WTC11 (cell line): Measurements from ENCODE around the gene LCAT. TPM values are rescaled to one million over a fixed set of nuclear protein-coding genes. Genes with fewer than 3 reads are reported as not detected.
A peak's percentile ranks its signal among the peaks of the same experiment; 100 is the strongest.

Experiments used
- ATAC-seq: fragments of 200-7000 bp; cut with Tn5 transposase; 2 replicates; pipeline ENCODE4 v1.10.0; 2021; ENCODE audit warnings: mild to moderate bottlenecking, moderate library complexity
- CTCF ChIA-PET: fragments of 300-600 bp; sonication (Branson Sonifier 250); formaldehyde crosslinking; loops from one replicate; lab custom pipeline; 2021; ENCODE audit warnings: antibody characterized with exemption; lab: Charles Lee
- POLR2A ChIA-PET: fragments of 350-600 bp; sonication (Branson Sonifier 250); formaldehyde crosslinking; loops from one replicate; lab custom pipeline; 2021; ENCODE audit warnings: antibody characterized with exemption; lab: Charles Lee
- DNase-seq: peaks from one replicate; pipeline ENCODE4 v3.0.0; 2021; ENCODE audit warnings: low spot score
- H3K27ac Mint-ChIP-seq: 2 replicates; pipeline ENCODE4 v1.8.0; 2021; ENCODE audit warnings: mixed read lengths
- H3K27me3 Mint-ChIP-seq: 2 replicates; pipeline ENCODE4 v1.8.0; 2021; ENCODE audit warnings: low read depth, mild to moderate bottlenecking, moderate library complexity, mixed read lengths
- H3K36me3 Mint-ChIP-seq: 2 replicates; pipeline ENCODE4 v1.8.0; 2021; ENCODE audit warnings: mixed read lengths
- H3K4me1 Mint-ChIP-seq: 2 replicates; pipeline ENCODE4 v1.8.0; 2022; ENCODE audit warnings: mixed read lengths
- H3K4me3 Mint-ChIP-seq: 2 replicates; pipeline ENCODE4 v1.8.0; 2021; ENCODE audit warnings: mild to moderate bottlenecking, moderate library complexity, mixed read lengths
- H3K9me3 Mint-ChIP-seq: 2 replicates; pipeline ENCODE4 v1.8.0; 2021; ENCODE audit warnings: mixed read lengths
- CDX4 ChIP-seq: fragments of 250-450 bp; sonication (Bioruptor Pico); IDR thresholded peaks from 2 replicates; pipeline ENCODE4 v1.9.0; 2021; ENCODE audit warnings: moderate library complexity, mild to moderate bottlenecking, inconsistent platforms, borderline replicate concordance
- CTCF ChIP-seq: fragments of 200-600 bp; IDR thresholded peaks from 2 replicates; pipeline ENCODE4 v1.8.0; 2022; ENCODE audit warnings: antibody characterized with exemption
- NFATC4 ChIP-seq: fragments of 250-450 bp; sonication (Bioruptor Pico); IDR thresholded peaks from 2 replicates; pipeline ENCODE4 v1.9.0; 2021; ENCODE audit warnings: mild to moderate bottlenecking
- NFE2L1 ChIP-seq: sonication (generic); formaldehyde crosslinking; IDR thresholded peaks from 2 replicates; pipeline ENCODE4 v1.8.1; 2023; ENCODE audit warnings: missing genetic modification reagents
- NFYB ChIP-seq: sonication (generic); formaldehyde crosslinking; conservative IDR thresholded peaks from 2 replicates; pipeline ENCODE4 v1.8.0; 2022; ENCODE audit warnings: low read depth, missing genetic modification reagents
- OVOL2 ChIP-seq: fragments of 250-450 bp; sonication (Bioruptor Pico); IDR thresholded peaks from 2 replicates; pipeline ENCODE4 v1.9.0; 2021; ENCODE audit warnings: mild to moderate bottlenecking, borderline replicate concordance
- RELA ChIP-seq: sonication (generic); formaldehyde crosslinking; IDR thresholded peaks from 2 replicates; pipeline ENCODE4 v1.8.1; 2022; ENCODE audit warnings: missing genetic modification reagents, mild to moderate bottlenecking, borderline replicate concordance
- RORB ChIP-seq: fragments of 250-450 bp; sonication (Bioruptor Pico); IDR thresholded peaks from 2 replicates; pipeline ENCODE4 v1.9.0; 2021; ENCODE audit warnings: mild to moderate bottlenecking
- SOX15 ChIP-seq: fragments of 250-450 bp; sonication (Bioruptor Pico); IDR thresholded peaks from 2 replicates; pipeline ENCODE4 v1.9.0; 2021; ENCODE audit warnings: mild to moderate bottlenecking
- TEAD1 ChIP-seq: sonication (generic); formaldehyde crosslinking; IDR thresholded peaks from 2 replicates; pipeline ENCODE4 v1.8.0; 2022; ENCODE audit warnings: mild to moderate bottlenecking, missing genetic modification reagents
- TP53 ChIP-seq: sonication (generic); formaldehyde crosslinking; IDR thresholded peaks from 2 replicates; pipeline ENCODE4 v1.8.1; 2023; ENCODE audit warnings: mild to moderate bottlenecking, missing genetic modification reagents
- ZBTB21 ChIP-seq: sonication (generic); formaldehyde crosslinking; IDR thresholded peaks from 2 replicates; pipeline ENCODE4 v1.8.1; 2023; ENCODE audit warnings: mild to moderate bottlenecking, missing genetic modification reagents, borderline replicate concordance
- ZNF121 ChIP-seq: sonication (generic); formaldehyde crosslinking; IDR thresholded peaks from 2 replicates; pipeline ENCODE4 v1.8.0; 2023; ENCODE audit warnings: missing genetic modification reagents
- ZNF219 ChIP-seq: sonication (generic); formaldehyde crosslinking; IDR thresholded peaks from 2 replicates; pipeline ENCODE4 v1.8.0; 2023; ENCODE audit warnings: missing genetic modification reagents, mild to moderate bottlenecking, borderline replicate concordance
- ZNF317 ChIP-seq: sonication (generic); formaldehyde crosslinking; IDR thresholded peaks from 2 replicates; pipeline ENCODE4 v1.8.1; 2023; ENCODE audit warnings: low read depth, mild to moderate bottlenecking, moderate library complexity, missing genetic modification reagents, borderline replicate concordance
- ZNF396 ChIP-seq: fragments of 250-450 bp; sonication (Bioruptor Pico); IDR thresholded peaks from 2 replicates; pipeline ENCODE4 v1.8.0; 2021; ENCODE audit warnings: mild to moderate bottlenecking, moderate library complexity, borderline replicate concordance
- ZNF416 ChIP-seq: fragments of 250-450 bp; sonication (Bioruptor Pico); IDR thresholded peaks from 2 replicates; pipeline ENCODE4 v1.9.0; 2021; ENCODE audit warnings: mild to moderate bottlenecking, inconsistent platforms
- ZNF671 ChIP-seq: fragments of 250-450 bp; sonication (Bioruptor Pico); IDR thresholded peaks from 2 replicates; pipeline ENCODE4 v1.8.0; 2021; ENCODE audit warnings: mild to moderate bottlenecking
- ZSCAN18 ChIP-seq: fragments of 250-450 bp; sonication (Bioruptor Pico); IDR thresholded peaks from 2 replicates; pipeline ENCODE4 v2.1.2; 2022; ENCODE audit warnings: mild to moderate bottlenecking, moderate library complexity
- total RNA-seq: library from RNA; stranded (reverse); gene quantifications from 3 replicates; pipeline ENCODE4 v1.2.3, GENCODE V29; 2021
- TF ChIP-seq, protein P1 (sequence below): sonication (generic); formaldehyde crosslinking; IDR thresholded peaks from 2 replicates; pipeline ENCODE4 v1.8.0; 2023; ENCODE audit warnings: mild to moderate bottlenecking, missing genetic modification reagents
- TF ChIP-seq, protein P2 (sequence below): sonication (generic); formaldehyde crosslinking; conservative IDR thresholded peaks from 2 replicates; pipeline ENCODE4 v1.8.1; 2023; ENCODE audit warnings: mild to moderate bottlenecking, low read depth, missing genetic modification reagents, moderate library complexity
- TF ChIP-seq, protein P3 (sequence below): fragments of 250-450 bp; sonication (Bioruptor Pico); IDR thresholded peaks from 2 replicates; pipeline ENCODE4 v1.9.0; 2021; ENCODE audit warnings: mild to moderate bottlenecking
- TF ChIP-seq, protein P4 (sequence below): sonication (generic); formaldehyde crosslinking; IDR thresholded peaks from 2 replicates; pipeline ENCODE4 v1.8.0; 2022; ENCODE audit warnings: mild to moderate bottlenecking, missing genetic modification reagents
- TF ChIP-seq, protein P5 (sequence below): sonication (generic); formaldehyde crosslinking; IDR thresholded peaks from 2 replicates; pipeline ENCODE4 v1.8.1; 2022; ENCODE audit warnings: mild to moderate bottlenecking, moderate library complexity, missing genetic modification reagents

Gene LCAT
- total RNA-seq, 1 experiment from 2014 or later, result 38.3 TPM

GRCh38 chr16:67907397-67908180 is 36.3 kb downstream of the LCAT start:
- peaks cover 25% of the 10 kb centered on the region for H3K36me3 Mint-ChIP-seq
- H3K27me3 Mint-ChIP-seq, result no peaks in the 10 kb centered on the region
- POLR2A ChIA-PET, result no interaction called here
- no peak overlapping the region for H3K4me3 Mint-ChIP-seq
- no peaks in the 10 kb centered on the region for H3K4me1 Mint-ChIP-seq
- H3K9me3 Mint-ChIP-seq, result no peaks in the 10 kb centered on the region
- no peak for DNase-seq
- CTCF ChIA-PET, result interaction anchor here (1.0 to 1.3 kb wide), 3 partner anchors 21 to 87 kb away, joined by 3 read pairs; no protein-coding TSS in a partner anchor
- ATAC-seq, result peak; percentile 49
- TF ChIP-seq NFYB (CRISPR knock-in tag), result no peak
- no peak for TF ChIP-seq TEAD1 (CRISPR knock-in tag)
- no peak for TF ChIP-seq RELA
- TF ChIP-seq NFATC4 (CRISPR knock-in tag), result no peak
- TF ChIP-seq TP53 (CRISPR knock-in tag), result no peak
- TF ChIP-seq SOX15 (CRISPR knock-in tag), result no peak
- TF ChIP-seq ZNF219, result no peak
- TF ChIP-seq NFE2L1, result no peak
- peak overlapping the region; percentile 71; the same call in 1 of the 2 replicates for H3K27ac Mint-ChIP-seq

DNA sequence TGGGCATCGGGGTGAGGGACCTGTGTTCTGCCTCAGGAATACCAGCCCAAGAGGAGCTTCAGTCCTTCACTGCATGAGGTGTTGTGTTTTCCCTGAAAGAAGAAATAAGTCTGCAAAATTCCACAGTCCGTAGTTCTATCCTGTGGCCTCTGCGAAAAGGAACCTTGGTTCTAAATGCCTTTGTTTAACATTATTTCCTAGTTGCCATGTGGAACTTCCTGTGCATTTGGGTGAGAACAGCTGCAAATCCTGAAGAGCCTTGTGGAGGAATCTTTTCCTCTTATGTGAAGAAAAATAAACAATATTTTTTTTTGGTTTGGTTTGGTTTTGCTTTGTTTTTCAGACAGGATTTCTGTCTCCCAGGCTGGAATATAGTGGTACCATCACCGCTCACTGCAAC is 41.1 kb downstream of the LCAT start:
- Mint-ChIP-seq H3K9me3 (no peaks in the 10 kb centered on the region), H3K4me3 (no peak overlapping the region), H3K27ac (peak overlapping the region; percentile 65; the same call in 1 of the 2 replicates), H3K36me3 (peaks cover 8% of the 10 kb centered on the region), H3K27me3 (no peaks in the 10 kb centered on the region)
- ATAC-seq (no peak), DNase-seq (no peak)
- POLR2A ChIA-PET, result no interaction called here
- CTCF ChIA-PET, result interaction anchor here (1.1 kb wide), 1 partner anchor 19 kb away, joined by 4 read pairs; no protein-coding TSS in a partner anchor
- TF ChIP-seq TEAD1 (CRISPR knock-in tag) (no peak), ZNF416 (CRISPR knock-in tag) (no peak), ZNF396 (CRISPR knock-in tag) (no peak), ZSCAN18 (no peak), SOX15 (CRISPR knock-in tag) (no peak), RORB (CRISPR knock-in tag) (no peak), ZNF121 (CRISPR knock-in tag) (no peak), ZBTB21 (CRISPR knock-in tag) (no peak), ZNF671 (CRISPR knock-in tag) (no peak), CTCF (no peak), OVOL2 (CRISPR knock-in tag) (no peak), ZNF317 (CRISPR knock-in tag) (no peak), CDX4 (CRISPR knock-in tag) (no peak)
- TF ChIP-seq, protein P1, sequence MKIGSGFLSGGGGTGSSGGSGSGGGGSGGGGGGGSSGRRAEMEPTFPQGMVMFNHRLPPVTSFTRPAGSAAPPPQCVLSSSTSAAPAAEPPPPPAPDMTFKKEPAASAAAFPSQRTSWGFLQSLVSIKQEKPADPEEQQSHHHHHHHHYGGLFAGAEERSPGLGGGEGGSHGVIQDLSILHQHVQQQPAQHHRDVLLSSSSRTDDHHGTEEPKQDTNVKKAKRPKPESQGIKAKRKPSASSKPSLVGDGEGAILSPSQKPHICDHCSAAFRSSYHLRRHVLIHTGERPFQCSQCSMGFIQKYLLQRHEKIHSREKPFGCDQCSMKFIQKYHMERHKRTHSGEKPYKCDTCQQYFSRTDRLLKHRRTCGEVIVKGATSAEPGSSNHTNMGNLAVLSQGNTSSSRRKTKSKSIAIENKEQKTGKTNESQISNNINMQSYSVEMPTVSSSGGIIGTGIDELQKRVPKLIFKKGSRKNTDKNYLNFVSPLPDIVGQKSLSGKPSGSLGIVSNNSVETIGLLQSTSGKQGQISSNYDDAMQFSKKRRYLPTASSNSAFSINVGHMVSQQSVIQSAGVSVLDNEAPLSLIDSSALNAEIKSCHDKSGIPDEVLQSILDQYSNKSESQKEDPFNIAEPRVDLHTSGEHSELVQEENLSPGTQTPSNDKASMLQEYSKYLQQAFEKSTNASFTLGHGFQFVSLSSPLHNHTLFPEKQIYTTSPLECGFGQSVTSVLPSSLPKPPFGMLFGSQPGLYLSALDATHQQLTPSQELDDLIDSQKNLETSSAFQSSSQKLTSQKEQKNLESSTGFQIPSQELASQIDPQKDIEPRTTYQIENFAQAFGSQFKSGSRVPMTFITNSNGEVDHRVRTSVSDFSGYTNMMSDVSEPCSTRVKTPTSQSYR, result no peak
- TF ChIP-seq, protein P2, sequence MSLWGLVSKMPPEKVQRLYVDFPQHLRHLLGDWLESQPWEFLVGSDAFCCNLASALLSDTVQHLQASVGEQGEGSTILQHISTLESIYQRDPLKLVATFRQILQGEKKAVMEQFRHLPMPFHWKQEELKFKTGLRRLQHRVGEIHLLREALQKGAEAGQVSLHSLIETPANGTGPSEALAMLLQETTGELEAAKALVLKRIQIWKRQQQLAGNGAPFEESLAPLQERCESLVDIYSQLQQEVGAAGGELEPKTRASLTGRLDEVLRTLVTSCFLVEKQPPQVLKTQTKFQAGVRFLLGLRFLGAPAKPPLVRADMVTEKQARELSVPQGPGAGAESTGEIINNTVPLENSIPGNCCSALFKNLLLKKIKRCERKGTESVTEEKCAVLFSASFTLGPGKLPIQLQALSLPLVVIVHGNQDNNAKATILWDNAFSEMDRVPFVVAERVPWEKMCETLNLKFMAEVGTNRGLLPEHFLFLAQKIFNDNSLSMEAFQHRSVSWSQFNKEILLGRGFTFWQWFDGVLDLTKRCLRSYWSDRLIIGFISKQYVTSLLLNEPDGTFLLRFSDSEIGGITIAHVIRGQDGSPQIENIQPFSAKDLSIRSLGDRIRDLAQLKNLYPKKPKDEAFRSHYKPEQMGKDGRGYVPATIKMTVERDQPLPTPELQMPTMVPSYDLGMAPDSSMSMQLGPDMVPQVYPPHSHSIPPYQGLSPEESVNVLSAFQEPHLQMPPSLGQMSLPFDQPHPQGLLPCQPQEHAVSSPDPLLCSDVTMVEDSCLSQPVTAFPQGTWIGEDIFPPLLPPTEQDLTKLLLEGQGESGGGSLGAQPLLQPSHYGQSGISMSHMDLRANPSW (CRISPR knock-in tag), result no peak
- TF ChIP-seq, protein P3, sequence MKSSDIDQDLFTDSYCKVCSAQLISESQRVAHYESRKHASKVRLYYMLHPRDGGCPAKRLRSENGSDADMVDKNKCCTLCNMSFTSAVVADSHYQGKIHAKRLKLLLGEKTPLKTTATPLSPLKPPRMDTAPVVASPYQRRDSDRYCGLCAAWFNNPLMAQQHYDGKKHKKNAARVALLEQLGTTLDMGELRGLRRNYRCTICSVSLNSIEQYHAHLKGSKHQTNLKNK (CRISPR knock-in tag), result no peak
- TF ChIP-seq, protein P4, sequence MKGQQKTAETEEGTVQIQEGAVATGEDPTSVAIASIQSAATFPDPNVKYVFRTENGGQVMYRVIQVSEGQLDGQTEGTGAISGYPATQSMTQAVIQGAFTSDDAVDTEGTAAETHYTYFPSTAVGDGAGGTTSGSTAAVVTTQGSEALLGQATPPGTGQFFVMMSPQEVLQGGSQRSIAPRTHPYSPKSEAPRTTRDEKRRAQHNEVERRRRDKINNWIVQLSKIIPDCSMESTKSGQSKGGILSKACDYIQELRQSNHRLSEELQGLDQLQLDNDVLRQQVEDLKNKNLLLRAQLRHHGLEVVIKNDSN (CRISPR knock-in tag), result no peak
- TF ChIP-seq, protein P5, sequence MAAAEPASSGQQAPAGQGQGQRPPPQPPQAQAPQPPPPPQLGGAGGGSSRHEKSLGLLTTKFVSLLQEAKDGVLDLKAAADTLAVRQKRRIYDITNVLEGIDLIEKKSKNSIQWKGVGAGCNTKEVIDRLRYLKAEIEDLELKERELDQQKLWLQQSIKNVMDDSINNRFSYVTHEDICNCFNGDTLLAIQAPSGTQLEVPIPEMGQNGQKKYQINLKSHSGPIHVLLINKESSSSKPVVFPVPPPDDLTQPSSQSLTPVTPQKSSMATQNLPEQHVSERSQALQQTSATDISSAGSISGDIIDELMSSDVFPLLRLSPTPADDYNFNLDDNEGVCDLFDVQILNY (CRISPR knock-in tag), result no peak
- TF ChIP-seq, all 79 proteins: peak for 0
- H3K4me1 Mint-ChIP-seq, result no peaks in the 10 kb centered on the region
